GM23248 (cell line): ENCODE measurements around the gene MYEOV. TPM values are rescaled to one million over a fixed set of nuclear protein-coding genes. Genes with fewer than 3 reads are reported as not detected.

Source experiments
- DNase-seq: peaks from one replicate; pipeline ENCODE4 v3.0.0-alpha.2; 2015
- H2AFZ ChIP-seq: fragments of 200-600 bp; sonication (generic); 2 replicates; pipeline ENCODE4 v1.6.1; 2016; ENCODE audit warnings: antibody characterized with exemption
- H3F3A ChIP-seq: fragments of 200-600 bp; sonication (generic); 2 replicates; pipeline ENCODE4 v1.6.1; 2016; ENCODE audit warnings: mild to moderate bottlenecking, antibody characterized with exemption, mixed run types; ENCODE audit not compliant: insufficient read depth
- H3K27ac ChIP-seq: fragments of 200-600 bp; sonication (generic); 2 replicates; pipeline ENCODE4 v1.5.1; 2016; ENCODE audit warnings: mild to moderate bottlenecking
- H3K27me3 ChIP-seq: fragments of 200-600 bp; sonication (generic); replicated peaks from 2 replicates; pipeline ENCODE4 v1.6.1; 2016; ENCODE audit warnings: mild to moderate bottlenecking; ENCODE audit not compliant: insufficient read depth
- H3K36me3 ChIP-seq: fragments of 200-600 bp; sonication (generic); 2 replicates; pipeline ENCODE4 v1.6.1; 2016; ENCODE audit warnings: low read depth, mild to moderate bottlenecking
- H3K4me1 ChIP-seq: fragments of 200-600 bp; sonication (generic); 2 replicates; pipeline ENCODE4 v1.6.1; 2016; ENCODE audit warnings: mild to moderate bottlenecking; ENCODE audit not compliant: insufficient read depth
- H3K4me2 ChIP-seq: fragments of 200-600 bp; sonication (generic); one replicate; pipeline ENCODE4 v1.6.1; 2016; ENCODE audit warnings: mild to moderate bottlenecking; ENCODE audit not compliant: unreplicated experiment
- H3K4me3 ChIP-seq: fragments of 200-600 bp; sonication (generic); 2 replicates; pipeline ENCODE4 v1.5.1; 2016; ENCODE audit warnings: mild to moderate bottlenecking
- H3K79me2 ChIP-seq: fragments of 200-600 bp; sonication (generic); 2 replicates; pipeline ENCODE4 v1.6.1; 2016; ENCODE audit warnings: mild to moderate bottlenecking; ENCODE audit not compliant: insufficient read depth
- H3K9ac ChIP-seq: fragments of 200-600 bp; sonication (generic); 2 replicates; pipeline ENCODE4 v1.6.1; 2016; ENCODE audit warnings: mild to moderate bottlenecking
- H3K9me2 ChIP-seq: fragments of 200-600 bp; sonication (generic); 2 replicates; pipeline ENCODE4 v1.6.1; 2016; ENCODE audit warnings: mixed run types, mild to moderate bottlenecking, moderate library complexity; ENCODE audit not compliant: insufficient read depth
- H3K9me3 ChIP-seq: fragments of 200-600 bp; sonication (generic); one replicate; pipeline ENCODE4 v1.6.1; 2017; ENCODE audit warnings: low read depth
- H4K20me1 ChIP-seq: fragments of 200-600 bp; sonication (generic); 2 replicates; pipeline ENCODE4 v1.6.0; 2016; ENCODE audit not compliant: insufficient read depth
- EZH2 ChIP-seq: fragments of 200-600 bp; sonication (generic); IDR thresholded peaks from 2 replicates; pipeline ENCODE4 v1.6.1; 2018; ENCODE audit warnings: antibody characterized with exemption, mild to moderate bottlenecking; ENCODE audit not compliant: insufficient read depth, poor library complexity, severe bottlenecking
- EZH2phosphoT487 ChIP-seq: fragments of 200-600 bp; sonication (generic); IDR thresholded peaks from 2 replicates; pipeline ENCODE4 v1.6.1; 2018; ENCODE audit warnings: antibody characterized with exemption, moderate library complexity, mild to moderate bottlenecking, low read depth; ENCODE audit not compliant: insufficient read depth
- WGBS, 2 experiments: methylation state at CpG; one replicate each; pipeline ENCODE4 v1.1.6; 2015 to 2017; ENCODE audit warnings: low lambda C conversion rate in 2 of 2, low coverage in 1 of 2; ENCODE audit errors: missing lambda C conversion rate in 2 of 2; 5-methylcytosine and 5-hydroxymethylcytosine counted together
- in situ Hi-C: fragments of 300-500 bp; cut with MboI; formaldehyde crosslinking; loops from 2 replicates; pipeline ENCODE4 v1.15.0; 2020
- polyA plus RNA-seq: library from polyadenylated mRNA; unstranded; fragments of >200 nt; fragmentation: Nextera tagmentation; extraction: Ambion mirVana; gene quantifications from 2 replicates; pipeline ENCODE4 v1.2.1, GENCODE V29; 2016
- total RNA-seq: library from RNA; depleted of rRNA; stranded (reverse); fragments of >200 nt; shearing (Covaris generic); gene quantifications from 2 replicates; pipeline ENCODE4 v1.2.3, GENCODE V29; 2014

MYEOV gene
- total and polyA plus RNA-seq, 2 experiments from 2014 or later = 0.86 to 7.2 TPM

DNA sequence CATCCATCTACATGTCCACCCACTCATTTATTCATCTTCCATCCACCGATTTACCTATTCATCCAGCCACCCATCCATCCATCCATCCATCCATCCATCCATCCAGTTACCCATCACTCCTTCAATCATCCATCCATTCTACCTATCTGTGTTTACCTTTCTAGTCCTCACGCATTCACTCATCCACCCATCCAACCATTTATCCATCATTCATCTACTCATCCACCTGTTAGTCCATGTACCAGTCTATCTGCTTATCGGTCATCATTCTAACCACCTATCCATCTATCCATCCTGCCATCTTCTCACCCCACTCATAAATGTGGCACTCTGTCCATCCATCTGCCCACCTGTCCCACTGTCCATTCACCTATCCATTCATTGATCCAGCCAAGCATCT lies 21.9 kb upstream of the MYEOV start:
- Histone ChIP-seq H3K4me3 (no peak overlapping the region), H3K4me1 (no peaks in the 10 kb centered on the region), H3K27ac (no peak overlapping the region), H4K20me1 (no peaks in the 10 kb centered on the region), H3K36me3 (no peaks in the 10 kb centered on the region), H2AFZ (no peak overlapping the region), H3K9ac (no peak overlapping the region), H3K9me2 (no peaks in the 10 kb centered on the region), H3K4me2 (no peak overlapping the region), H3F3A (no peaks in the 10 kb centered on the region), H3K27me3 (peaks cover 43% of the 10 kb centered on the region), H3K79me2 (no peaks in the 10 kb centered on the region), H3K9me3 (no peaks in the 10 kb centered on the region)
- TF ChIP-seq EZH2phosphoT487 (no peak), EZH2 (no peak)
- in situ Hi-C loops = no loop called here
- no peak for DNase-seq
- 77 to 78% methylated on average over 3 of the region's 3 CpGs for WGBS, 2 experiments

DNA sequence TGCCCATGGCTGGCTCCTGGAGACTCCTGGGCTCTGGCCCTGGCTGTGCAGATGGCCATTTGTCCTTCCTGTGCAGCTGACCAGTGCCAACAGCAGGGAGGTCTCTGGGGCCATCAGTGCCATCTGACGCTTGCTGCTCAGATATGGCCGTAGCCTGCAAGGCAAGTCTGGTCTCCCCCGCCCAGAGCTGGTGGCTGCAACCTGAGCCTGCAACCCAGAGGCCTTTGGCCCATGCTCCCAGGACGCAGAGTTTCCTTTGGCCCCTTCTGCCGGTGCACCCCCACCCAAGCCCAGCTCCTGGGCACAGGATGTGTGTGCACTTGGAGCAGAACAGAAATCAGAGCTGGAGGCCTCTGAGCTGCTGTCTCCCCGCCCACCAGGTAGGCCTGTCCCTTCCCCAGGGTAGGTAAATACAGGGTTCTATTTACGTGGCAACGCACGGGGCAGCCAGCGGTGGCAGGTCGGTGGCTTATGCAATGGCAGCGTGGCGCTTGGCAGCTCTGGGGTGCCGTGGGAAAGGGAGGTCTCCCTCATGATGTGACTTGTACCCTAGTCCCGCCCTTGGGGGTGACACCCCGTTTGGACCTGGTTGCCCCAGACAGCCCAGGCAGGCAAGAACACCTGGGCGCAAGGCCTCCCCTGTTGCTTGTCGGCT lies 21.0 kb upstream of the MYEOV start:
- Histone ChIP-seq H3K9ac (no peak overlapping the region), H3K27ac (no peak overlapping the region), H3K36me3 (no peaks in the 10 kb centered on the region), H3K4me2 (no peak overlapping the region), H3K4me3 (no peak overlapping the region), H3K4me1 (no peaks in the 10 kb centered on the region), H3K27me3 (peaks cover 45% of the 10 kb centered on the region), H2AFZ (no peak overlapping the region), H3K79me2 (no peaks in the 10 kb centered on the region), H4K20me1 (no peaks in the 10 kb centered on the region), H3F3A (no peaks in the 10 kb centered on the region), H3K9me2 (no peaks in the 10 kb centered on the region), H3K9me3 (no peaks in the 10 kb centered on the region)
- in situ Hi-C loops = no loop called here
- no peak for DNase-seq
- TF ChIP-seq EZH2 (no peak), EZH2phosphoT487 (no peak)
- WGBS, 2 experiments = 73% methylated on average over 18 of the region's 18 CpGs

DNA sequence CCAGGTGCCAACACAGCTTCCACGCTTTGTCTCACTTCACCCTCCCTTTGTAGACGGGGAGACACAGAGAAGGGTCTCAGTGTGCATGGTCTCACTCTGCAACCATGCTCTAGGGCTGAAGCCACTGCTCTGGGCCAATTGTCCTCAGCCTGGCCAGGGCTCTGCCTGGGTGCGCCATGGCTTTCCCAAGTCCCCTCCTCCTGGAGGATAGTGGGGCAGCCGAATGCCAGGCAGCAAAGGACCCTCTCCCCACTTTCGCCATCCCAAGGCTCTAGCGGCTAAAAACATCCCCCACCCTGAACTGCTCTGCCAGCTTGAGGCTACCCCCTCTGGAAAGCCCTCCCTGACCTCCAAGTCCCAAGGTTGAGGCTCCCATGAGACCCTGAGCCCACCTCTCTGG lies 20.4 kb upstream of the MYEOV start:
- Histone ChIP-seq H3F3A (no peaks in the 10 kb centered on the region), H3K9me2 (no peaks in the 10 kb centered on the region), H3K36me3 (no peaks in the 10 kb centered on the region), H3K4me3 (no peak overlapping the region), H3K27ac (no peak overlapping the region), H3K79me2 (no peaks in the 10 kb centered on the region), H4K20me1 (no peaks in the 10 kb centered on the region), H3K27me3 (peaks cover 50% of the 10 kb centered on the region), H3K9ac (no peak overlapping the region), H2AFZ (no peak overlapping the region), H3K4me1 (no peaks in the 10 kb centered on the region), H3K9me3 (no peaks in the 10 kb centered on the region), H3K4me2 (no peak overlapping the region)
- TF ChIP-seq EZH2 = no peak
- TF ChIP-seq EZH2phosphoT487 = no peak
- WGBS, 2 experiments = 76 to 79% methylated on average over 6 of the region's 6 CpGs
- no peak for DNase-seq
- in situ Hi-C loops = no loop called here

DNA sequence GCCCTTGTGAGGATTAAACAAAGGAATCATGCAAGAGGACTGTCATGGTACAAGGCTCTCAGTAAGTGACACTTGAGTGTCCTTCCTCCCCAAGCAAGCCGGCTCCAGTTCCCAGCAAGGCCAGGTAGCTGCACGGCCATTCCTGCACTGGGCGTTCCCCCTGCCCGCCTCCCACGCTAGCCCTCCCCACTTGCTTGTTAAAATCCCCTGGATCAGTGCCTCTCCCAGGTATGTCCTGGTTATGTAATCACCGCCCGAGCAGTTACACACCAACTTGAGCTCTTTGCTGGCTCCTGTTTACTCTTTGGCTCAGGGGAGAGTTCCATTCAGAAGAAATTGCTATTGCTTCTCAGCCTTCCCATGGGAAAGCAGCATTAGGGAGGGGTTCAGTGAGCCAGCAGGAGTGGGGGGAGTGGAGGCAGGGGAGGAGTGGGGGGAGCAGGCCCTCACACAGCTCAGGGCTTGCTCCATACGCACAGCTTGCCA lies 19.4 kb upstream of the MYEOV start:
- Histone ChIP-seq H3K4me1 (no peaks in the 10 kb centered on the region), H4K20me1 (no peaks in the 10 kb centered on the region), H3K9me3 (no peaks in the 10 kb centered on the region), H3K9ac (no peak overlapping the region), H2AFZ (no peak overlapping the region), H3K4me2 (no peak overlapping the region), H3K36me3 (no peaks in the 10 kb centered on the region), H3K27ac (no peak overlapping the region), H3K4me3 (no peak overlapping the region), H3K79me2 (no peaks in the 10 kb centered on the region), H3K27me3 (peaks cover 50% of the 10 kb centered on the region), H3K9me2 (peaks cover 3% of the 10 kb centered on the region; the same call in 1 of the 2 replicates), H3F3A (no peaks in the 10 kb centered on the region)
- 62 to 68% methylated on average over 8 of the region's 8 CpGs for WGBS, 2 experiments
- in situ Hi-C loops = no loop called here
- TF ChIP-seq EZH2 (no peak), EZH2phosphoT487 (no peak)
- DNase-seq = no peak
